IMR-90 (cell line): ENCODE results near the gene SH2D4B.

Experiments
- FOS ChIP-seq: fragments of 150-350 bp; IDR thresholded peaks from 2 replicates; pipeline ENCODE4 v1.6.1; 2016; ENCODE audit warnings: low read depth, low read length
- MAFK ChIP-seq: IDR thresholded peaks from 2 replicates; pipeline ENCODE4 v1.6.1; 2012; ENCODE audit warnings: low read depth, low read length, improper control_type of control experiment
- MXI1 ChIP-seq: IDR thresholded peaks from 2 replicates; pipeline ENCODE4 v1.6.1; 2012; ENCODE audit warnings: low read depth, mild to moderate bottlenecking, low read length, moderate library complexity, borderline replicate concordance
- POLR2A ChIP-seq: IDR thresholded peaks from 2 replicates; pipeline ENCODE4 v1.6.1; 2012; ENCODE audit warnings: mild to moderate bottlenecking, low read depth, low read length
- RAD21 ChIP-seq: IDR thresholded peaks from 2 replicates; pipeline ENCODE4 v1.6.1; 2012; ENCODE audit warnings: low read length, improper control_type of control experiment
- SMC3 ChIP-seq: fragments of 150-350 bp; IDR thresholded peaks from 2 replicates; pipeline ENCODE4 v1.6.1; 2016; ENCODE audit warnings: low read depth, mild to moderate bottlenecking, antibody characterized with exemption, low read length, moderate library complexity
- TF ChIP-seq, protein P1 (sequence below): conservative IDR thresholded peaks from 2 replicates; pipeline ENCODE4 v1.5.1; 2012; ENCODE audit warnings: mild to moderate bottlenecking, low read depth, low read length, improper control_type of control experiment

GRCh38 chr10:80567292-80567691 is 29.6 kb downstream of the SH2D4B start:
- TF ChIP-seq, protein P1, sequence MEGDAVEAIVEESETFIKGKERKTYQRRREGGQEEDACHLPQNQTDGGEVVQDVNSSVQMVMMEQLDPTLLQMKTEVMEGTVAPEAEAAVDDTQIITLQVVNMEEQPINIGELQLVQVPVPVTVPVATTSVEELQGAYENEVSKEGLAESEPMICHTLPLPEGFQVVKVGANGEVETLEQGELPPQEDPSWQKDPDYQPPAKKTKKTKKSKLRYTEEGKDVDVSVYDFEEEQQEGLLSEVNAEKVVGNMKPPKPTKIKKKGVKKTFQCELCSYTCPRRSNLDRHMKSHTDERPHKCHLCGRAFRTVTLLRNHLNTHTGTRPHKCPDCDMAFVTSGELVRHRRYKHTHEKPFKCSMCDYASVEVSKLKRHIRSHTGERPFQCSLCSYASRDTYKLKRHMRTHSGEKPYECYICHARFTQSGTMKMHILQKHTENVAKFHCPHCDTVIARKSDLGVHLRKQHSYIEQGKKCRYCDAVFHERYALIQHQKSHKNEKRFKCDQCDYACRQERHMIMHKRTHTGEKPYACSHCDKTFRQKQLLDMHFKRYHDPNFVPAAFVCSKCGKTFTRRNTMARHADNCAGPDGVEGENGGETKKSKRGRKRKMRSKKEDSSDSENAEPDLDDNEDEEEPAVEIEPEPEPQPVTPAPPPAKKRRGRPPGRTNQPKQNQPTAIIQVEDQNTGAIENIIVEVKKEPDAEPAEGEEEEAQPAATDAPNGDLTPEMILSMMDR = no peak
- TF ChIP-seq RAD21 (no peak), FOS (no peak), MAFK (no peak), POLR2A (no peak), MXI1 (no peak), SMC3 (no peak)
